Muscle layer of duodenum (tissue), 2 donors: Measurements from ENCODE around the gene LONRF3.

Experiments used
- H3K27ac ChIP-seq: one replicate; pipeline ENCODE4 v1.7.0; 2013; ENCODE audit warnings: mild to moderate bottlenecking, low read length
- H3K27me3 ChIP-seq: one replicate; pipeline ENCODE4 v1.7.0; 2013; ENCODE audit warnings: low read depth, mild to moderate bottlenecking, control low read depth, low read length
- H3K36me3 ChIP-seq, 2 donors: one replicate each; pipeline ENCODE4 v1.7.0; 2013; ENCODE audit warnings: low read length in 2 of 2, control low read depth in 1 of 2, mild to moderate bottlenecking in 1 of 2; ENCODE audit not compliant: insufficient read depth in 2 of 2, control insufficient read depth in 1 of 2
- H3K4me1 ChIP-seq, 2 donors: one replicate each; pipeline ENCODE4 v1.7.0; 2013; ENCODE audit warnings: low read length in 2 of 2, mild to moderate bottlenecking in 2 of 2, control low read depth in 1 of 2, moderate library complexity in 1 of 2; ENCODE audit not compliant: insufficient read depth in 2 of 2, control insufficient read depth in 1 of 2
- H3K4me3 ChIP-seq, 2 donors: one replicate each; pipeline ENCODE4 v1.7.0; 2013; ENCODE audit warnings: low read length in 2 of 2, low read depth in 1 of 2, mild to moderate bottlenecking in 1 of 2
- H3K9me3 ChIP-seq, 2 donors: one replicate each; pipeline ENCODE4 v1.7.0; 2013; ENCODE audit warnings: low read length in 2 of 2, control low read depth in 1 of 2, mild to moderate bottlenecking in 1 of 2; ENCODE audit not compliant: control insufficient read depth in 1 of 2
- donor health status: healthy.

Gene LONRF3

DNA sequence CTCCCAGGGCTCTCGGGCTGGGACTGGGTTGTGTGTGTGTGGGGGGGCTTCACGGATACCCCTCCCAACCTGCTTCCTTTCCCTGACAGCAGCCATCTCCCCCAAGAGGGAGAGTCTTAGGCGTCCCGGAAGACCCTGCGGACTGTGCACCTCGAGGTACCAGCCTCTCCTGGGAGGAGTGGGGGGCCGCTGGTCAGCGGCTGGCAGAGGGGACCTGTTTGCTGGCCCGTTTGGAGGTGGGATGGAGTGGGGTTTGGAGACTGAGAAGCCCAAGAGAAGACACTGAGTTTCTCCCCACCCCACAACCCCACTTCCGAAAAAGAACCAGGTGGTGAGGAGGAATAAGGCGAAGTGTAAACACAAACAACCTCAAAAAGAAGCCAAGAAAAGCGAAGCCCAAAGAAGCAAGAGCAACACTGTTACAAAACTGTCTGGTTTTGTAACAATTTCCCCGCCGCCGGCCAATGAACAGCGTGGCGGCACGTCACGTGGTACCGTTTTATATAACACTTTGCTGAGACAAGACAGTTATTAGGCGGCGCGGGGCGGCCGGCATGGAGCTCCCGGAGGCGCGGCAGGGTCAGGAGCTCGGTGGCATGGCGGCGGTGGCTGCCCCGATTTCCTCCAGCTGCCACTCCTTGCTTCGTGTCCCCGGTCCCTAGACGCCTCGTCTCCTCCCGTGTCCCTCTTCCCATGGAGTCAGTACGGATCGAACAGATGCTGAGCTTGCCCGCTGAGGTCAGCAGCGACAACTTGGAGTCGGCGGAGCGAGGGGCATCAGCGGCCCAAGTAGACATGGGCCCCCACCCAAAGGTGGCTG is at the start of gene LONRF3:
LONRF3 (plus strand) TSS at position 531 of the 820 bp plus-strand sequence; CDS start at position 694, 163 bp downstream.
- no peaks in the 10 kb centered on the region for H3K27me3 ChIP-seq
- H3K4me3 ChIP-seq, result peak within 1 kb of the TSS; percentile 69 to 71
- peaks cover 0 to 7% of the 10 kb centered on the region in 2 donors for H3K4me1 ChIP-seq
- no peak within 1 kb of the TSS for H3K27ac ChIP-seq
- no peaks in the 10 kb centered on the region for H3K36me3 ChIP-seq
- no peaks in the 10 kb centered on the region for H3K9me3 ChIP-seq

DNA sequence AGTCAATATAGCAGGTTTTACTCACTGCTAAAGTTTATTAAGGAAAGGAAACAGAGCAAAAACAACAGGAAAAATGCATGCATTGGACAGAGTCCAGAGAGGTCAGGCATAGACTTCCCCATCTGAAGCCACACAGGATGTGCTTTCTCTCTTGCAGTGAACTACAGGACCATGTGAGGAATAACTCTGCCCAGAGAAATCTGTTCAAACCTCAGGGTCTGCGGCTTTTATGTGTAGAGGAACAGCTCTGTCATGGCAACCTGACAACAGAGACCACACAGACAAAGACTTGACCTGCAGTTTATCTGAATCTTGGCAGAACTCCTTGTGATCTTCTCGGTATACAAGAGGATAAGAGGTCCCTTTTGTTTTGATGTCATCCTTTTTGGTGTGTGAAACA is 46.3 kb upstream of the LONRF3 start:
- Histone ChIP-seq H3K9me3 (no peaks in the 10 kb centered on the region), H3K27me3 (no peaks in the 10 kb centered on the region), H3K4me3 (no peak overlapping the region), H3K27ac (no peak overlapping the region), H3K36me3 (no peaks in the 10 kb centered on the region), H3K4me1 (no peaks in the 10 kb centered on the region)

DNA sequence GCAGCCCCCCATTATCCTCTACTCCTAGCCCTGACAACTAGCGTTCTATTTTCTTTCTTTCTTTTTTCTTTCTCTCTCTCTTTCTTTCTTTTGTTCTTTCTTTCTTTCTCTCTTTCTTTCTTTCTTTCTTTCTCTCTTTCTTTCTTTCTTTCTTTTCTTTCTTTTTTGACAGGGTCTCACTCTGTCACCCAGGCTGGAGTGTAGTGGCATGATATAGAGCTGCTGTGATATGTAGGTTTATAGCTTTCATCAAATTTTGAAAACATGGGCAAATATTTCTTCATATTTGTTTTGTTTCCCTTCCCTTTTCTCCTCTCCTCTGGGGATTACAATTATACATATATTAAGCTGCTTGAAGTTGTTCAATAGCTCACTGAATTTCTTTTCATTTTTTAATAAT is 39.1 kb upstream of the LONRF3 start:
- no peak overlapping the region for H3K27ac ChIP-seq
- no peaks in the 10 kb centered on the region for H3K36me3 ChIP-seq
- no peak overlapping the region for H3K4me3 ChIP-seq
- H3K4me1 ChIP-seq, result no peaks in the 10 kb centered on the region
- no peaks in the 10 kb centered on the region for H3K9me3 ChIP-seq
- H3K27me3 ChIP-seq, result no peaks in the 10 kb centered on the region

DNA sequence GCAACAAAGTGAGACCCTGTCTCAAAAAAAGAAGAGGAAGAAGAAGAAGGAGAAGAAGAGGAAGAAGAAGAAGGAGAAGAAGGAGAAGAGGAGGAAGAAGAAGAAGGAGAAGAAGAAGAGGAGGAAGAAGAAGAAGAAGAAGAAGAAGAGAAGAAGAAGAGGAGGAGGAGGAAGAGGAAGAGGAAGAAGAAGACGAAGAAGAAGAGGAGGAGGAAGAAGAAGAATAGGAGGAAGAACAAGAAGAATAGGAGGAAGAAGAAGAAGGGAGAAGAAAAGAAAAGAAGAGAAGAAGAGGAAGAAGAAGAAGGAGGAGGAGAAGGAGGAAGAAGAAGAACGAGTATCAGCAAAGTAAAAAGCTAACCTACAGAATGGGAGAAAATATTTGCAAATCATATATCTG is 33.3 kb upstream of the LONRF3 start:
- Histone ChIP-seq H3K27me3 (no peaks in the 10 kb centered on the region), H3K4me3 (no peak overlapping the region), H3K27ac (no peak overlapping the region), H3K36me3 (no peaks in the 10 kb centered on the region), H3K9me3 (no peaks in the 10 kb centered on the region), H3K4me1 (no peaks in the 10 kb centered on the region)

DNA sequence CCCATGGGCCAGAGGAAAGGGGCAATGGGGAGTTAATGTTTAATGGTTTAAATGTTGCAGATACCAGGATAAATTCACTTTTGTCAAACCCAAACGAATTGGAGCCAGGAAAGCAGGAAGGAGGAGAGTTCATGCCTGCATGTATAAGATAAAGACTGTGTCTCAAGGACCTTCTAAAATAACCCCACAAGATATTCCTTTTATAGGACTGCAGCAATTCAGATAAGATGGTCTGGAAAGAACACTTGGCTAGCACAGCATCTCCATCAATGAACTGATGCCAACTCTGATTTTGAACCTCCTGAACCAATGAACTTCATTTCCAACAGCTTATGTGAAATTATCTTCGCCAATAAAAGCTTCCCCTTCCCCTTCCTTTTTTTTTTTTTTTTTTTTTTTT is 31.3 kb upstream of the LONRF3 start:
- Histone ChIP-seq H3K9me3 (no peaks in the 10 kb centered on the region), H3K4me1 (no peaks in the 10 kb centered on the region), H3K4me3 (no peak overlapping the region), H3K36me3 (no peaks in the 10 kb centered on the region), H3K27me3 (no peaks in the 10 kb centered on the region), H3K27ac (no peak overlapping the region)

DNA sequence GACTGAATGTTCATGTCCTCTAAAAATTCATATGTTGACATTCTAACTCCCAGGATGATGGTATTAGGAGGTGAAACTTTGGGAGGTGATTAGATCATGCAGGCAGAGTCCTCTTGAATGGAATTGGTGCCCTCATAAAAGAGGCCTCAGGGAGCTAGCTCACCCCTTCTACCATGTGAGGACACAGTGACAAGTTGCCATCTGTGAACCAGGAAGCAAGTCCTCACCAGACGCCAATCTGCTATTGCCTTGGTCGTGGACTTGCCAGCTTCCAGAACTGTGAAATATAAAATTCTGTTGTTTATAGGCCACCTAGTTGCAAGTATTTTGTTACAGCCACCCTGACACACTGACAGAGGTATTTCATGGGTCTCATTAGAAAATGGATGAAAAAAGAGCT is 28.5 kb upstream of the LONRF3 start:
- no peaks in the 10 kb centered on the region for H3K27me3 ChIP-seq
- no peak overlapping the region for H3K27ac ChIP-seq
- no peaks in the 10 kb centered on the region for H3K4me1 ChIP-seq
- H3K36me3 ChIP-seq, result no peaks in the 10 kb centered on the region
- H3K9me3 ChIP-seq, result no peaks in the 10 kb centered on the region
- no peak overlapping the region for H3K4me3 ChIP-seq

DNA sequence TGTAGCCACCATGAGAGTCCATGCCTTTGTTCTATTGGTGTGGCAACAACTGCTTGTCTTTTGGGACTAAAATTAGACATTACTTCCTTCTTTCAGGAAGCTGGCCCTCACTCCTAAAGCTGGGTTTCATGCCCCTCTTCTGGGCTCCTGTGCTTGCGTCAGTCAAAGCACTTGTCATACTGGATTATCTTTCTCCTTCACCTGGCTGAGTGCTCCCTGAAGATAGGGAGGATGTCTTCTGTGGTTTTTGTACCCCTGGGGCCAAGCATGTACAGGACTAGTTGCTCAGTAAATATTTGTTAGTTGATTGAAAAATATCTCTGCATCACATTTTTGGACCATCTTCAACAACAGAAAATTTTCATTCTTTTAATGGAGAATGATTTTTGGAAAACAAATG is 26.1 kb upstream of the LONRF3 start:
- no peaks in the 10 kb centered on the region for H3K4me1 ChIP-seq
- H3K27me3 ChIP-seq, result no peaks in the 10 kb centered on the region
- H3K27ac ChIP-seq, result no peak overlapping the region
- no peaks in the 10 kb centered on the region for H3K36me3 ChIP-seq
- H3K9me3 ChIP-seq, result no peaks in the 10 kb centered on the region
- no peak overlapping the region for H3K4me3 ChIP-seq

DNA sequence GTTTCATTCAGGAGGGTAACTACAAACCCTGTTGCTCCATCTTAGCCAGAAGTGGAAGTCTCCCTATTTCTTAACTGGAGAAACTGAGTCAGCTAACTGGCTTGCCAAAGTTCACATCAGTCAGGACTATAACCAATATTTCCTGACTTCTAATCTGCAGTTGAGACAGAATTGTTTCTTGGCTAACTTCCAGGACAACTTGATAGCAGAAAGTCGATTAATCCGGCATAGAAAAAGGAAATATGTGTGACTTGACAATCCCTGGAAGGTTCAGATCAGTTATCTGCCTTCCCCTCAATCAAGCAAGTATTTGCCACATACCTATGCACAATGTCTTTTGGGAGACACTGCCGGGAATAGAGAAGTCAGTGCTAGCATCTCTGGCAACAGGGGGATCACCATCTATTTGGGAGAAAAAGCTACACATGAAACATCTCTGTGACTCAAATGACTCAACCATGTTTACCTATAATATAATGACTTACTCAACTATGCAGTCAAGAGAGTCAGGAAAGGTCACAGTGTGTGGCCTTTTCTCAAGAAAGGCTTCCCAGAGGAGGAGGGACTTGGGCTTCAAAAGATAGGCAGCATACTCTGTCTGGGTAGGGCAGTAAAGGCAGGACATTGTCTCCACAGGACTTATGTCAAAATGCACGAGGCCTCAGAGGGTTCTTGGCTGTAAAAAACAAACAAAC is 12.4 kb upstream of the LONRF3 start:
- Histone ChIP-seq H3K4me3 (no peak overlapping the region), H3K9me3 (no peaks in the 10 kb centered on the region), H3K27ac (no peak overlapping the region), H3K27me3 (no peaks in the 10 kb centered on the region), H3K4me1 (no peaks in the 10 kb centered on the region), H3K36me3 (no peaks in the 10 kb centered on the region)

DNA sequence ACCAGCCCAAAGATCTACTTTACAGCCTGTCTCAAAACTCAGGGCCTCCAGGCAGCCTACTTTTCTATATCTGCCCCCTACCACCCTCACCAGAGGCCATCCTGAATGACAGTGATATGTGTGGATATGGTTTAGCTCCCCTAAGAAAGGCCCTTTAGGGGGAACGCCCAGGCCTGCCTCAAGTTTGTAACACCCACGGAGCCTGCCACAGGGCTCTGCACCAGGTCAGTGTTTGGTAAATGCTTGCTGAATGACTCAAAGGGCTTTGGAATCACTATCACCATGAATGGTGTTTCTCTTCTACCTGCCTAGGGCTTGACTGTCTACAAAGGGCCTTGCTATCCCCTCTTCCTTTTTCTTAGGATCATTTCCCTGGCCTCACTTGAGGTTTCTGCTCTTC is 11.3 kb upstream of the LONRF3 start:
- Histone ChIP-seq H3K36me3 (no peaks in the 10 kb centered on the region), H3K27me3 (no peaks in the 10 kb centered on the region)

DNA sequence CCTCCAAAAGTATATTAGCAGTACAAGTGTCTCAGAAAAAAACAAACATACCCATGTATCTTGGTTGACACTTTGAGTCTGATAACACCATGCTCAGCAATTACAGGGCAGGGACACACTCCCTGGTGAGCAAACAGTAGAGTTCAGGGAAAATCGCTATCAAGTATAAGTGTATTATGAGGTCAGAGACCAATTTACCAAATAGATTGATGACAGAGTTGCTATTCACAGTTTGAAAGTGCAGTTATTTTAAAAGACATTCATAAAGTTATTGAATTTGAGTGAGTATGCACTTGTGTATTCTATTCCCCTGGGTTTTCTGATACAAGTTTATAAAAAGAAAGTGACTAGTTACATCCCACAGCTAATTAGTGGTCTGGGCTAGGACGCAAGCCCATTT is 10.2 kb upstream of the LONRF3 start:
- Histone ChIP-seq H3K27ac (no peak overlapping the region), H3K27me3 (no peaks in the 10 kb centered on the region), H3K9me3 (no peaks in the 10 kb centered on the region), H3K36me3 (no peaks in the 10 kb centered on the region), H3K4me3 (no peak overlapping the region), H3K4me1 (no peaks in the 10 kb centered on the region)

More for the DNA sequence above, 11.3 kb upstream of the LONRF3 start:
- no peak overlapping the region for H3K4me3 ChIP-seq
- no peaks in the 10 kb centered on the region for H3K9me3 ChIP-seq
- no peaks in the 10 kb centered on the region for H3K4me1 ChIP-seq
- H3K27ac ChIP-seq, result no peak overlapping the region

DNA sequence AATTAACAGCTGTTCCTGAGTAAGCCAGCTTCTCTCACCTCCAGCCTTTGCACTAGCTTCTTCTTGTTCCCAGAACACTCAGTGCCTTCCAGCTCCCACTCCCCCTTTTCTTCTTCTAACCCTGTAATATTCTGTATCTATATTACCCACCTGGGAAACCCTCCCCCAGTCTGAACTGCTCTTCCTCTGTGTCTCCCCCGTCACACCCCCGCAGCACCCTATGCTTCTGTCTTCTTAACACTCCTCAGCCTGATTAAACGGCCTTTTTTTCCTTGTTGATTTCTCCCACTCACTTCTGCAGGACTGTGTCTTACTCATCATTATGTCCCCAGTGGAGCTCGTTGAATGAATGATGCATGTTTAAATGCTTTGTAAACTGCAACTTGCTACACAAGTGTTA is 9.0 kb upstream of the LONRF3 start:
- no peak overlapping the region for H3K27ac ChIP-seq
- H3K27me3 ChIP-seq, result no peaks in the 10 kb centered on the region
- no peaks in the 10 kb centered on the region for H3K9me3 ChIP-seq
- H3K36me3 ChIP-seq, result no peaks in the 10 kb centered on the region
- no peak overlapping the region for H3K4me3 ChIP-seq
- no peaks in the 10 kb centered on the region for H3K4me1 ChIP-seq
